ENCODE results near the gene INPP5D.

Gene INPP5D

GRCh38 chr2:233247116-233247515, 187.0 kb downstream of the INPP5D start:
- no peak for DNase-seq

GRCh38 chr2:233247744-233248143, 187.6 kb downstream of the INPP5D start:
- no peak for DNase-seq

- DNase-seq, result no peak
Measured at GRCh38 chr2:233248999-233249398, 188.9 kb downstream of the INPP5D start.

GRCh38 chr2:233250568-233250967, 190.4 kb downstream of the INPP5D start:
- no peak for DNase-seq

- DNase-seq, result no peak
Measured at GRCh38 chr2:233250985-233251305, 190.8 kb downstream of the INPP5D start.

- peak; percentile 89 for DNase-seq
Measured at GRCh38 chr2:233251306-233252116, 191.4 kb downstream of the INPP5D start, which contains the start of gene ATG16L1. Gene ATG16L1 (plus strand): TSS chr2:233251673. CDS start chr2:233251828, 155 bp downstream.

- DNase-seq, result no peak
Measured at GRCh38 chr2:233252227-233252626, 192.1 kb downstream of the INPP5D start.

- no peak for DNase-seq
Measured at GRCh38 chr2:233255151-233255550, 195.0 kb downstream of the INPP5D start.

GRCh38 chr2:233256048-233256447, 195.9 kb downstream of the INPP5D start:
- no peak for DNase-seq
